Subcutaneous abdominal adipose tissue (tissue), 5 donors: ENCODE results near the gene DNAJC6.
A peak's percentile ranks its signal among the peaks of the same experiment; 100 is the strongest.

Experiments
- H3K27ac ChIP-seq: one replicate; pipeline ENCODE4 v1.7.0; 2013; ENCODE audit warnings: low read depth, mild to moderate bottlenecking, inconsistent platforms, low read length, moderate library complexity
- H3K27me3 ChIP-seq, 5 donors: one replicate each; pipeline ENCODE4 v1.7.0; 2013; ENCODE audit warnings: low read length in 5 of 5, inconsistent platforms in 1 of 5; ENCODE audit not compliant: control insufficient read depth in 5 of 5, insufficient read depth in 4 of 5
- H3K36me3 ChIP-seq, 5 donors: one replicate each; pipeline ENCODE4 v1.7.0; 2013; ENCODE audit warnings: low read length in 5 of 5; ENCODE audit not compliant: control insufficient read depth in 5 of 5, insufficient read depth in 5 of 5
- H3K4me1 ChIP-seq, 5 donors: one replicate each; pipeline ENCODE4 v1.7.0; 2013; ENCODE audit warnings: low read length in 5 of 5, mild to moderate bottlenecking in 3 of 5, moderate library complexity in 1 of 5; ENCODE audit not compliant: control insufficient read depth in 5 of 5, insufficient read depth in 5 of 5
- H3K4me3 ChIP-seq, 5 donors: one replicate each; pipeline ENCODE4 v1.7.0; 2013; ENCODE audit warnings: low read length in 5 of 5, low read depth in 1 of 5
- H3K9ac ChIP-seq, 5 donors: one replicate each; pipeline ENCODE4 v1.7.0; 2013; ENCODE audit warnings: low read length in 5 of 5, mild to moderate bottlenecking in 4 of 5, moderate library complexity in 3 of 5
- H3K9me3 ChIP-seq, 5 donors: one replicate each; pipeline ENCODE4 v1.7.0; 2013; ENCODE audit warnings: low read length in 5 of 5; ENCODE audit not compliant: control insufficient read depth in 5 of 5
- donor health status: healthy.
- donor health status: healthy.
- donor health status: healthy.
- donor health status: healthy.
- donor health status: healthy.

The DNAJC6 gene

DNA sequence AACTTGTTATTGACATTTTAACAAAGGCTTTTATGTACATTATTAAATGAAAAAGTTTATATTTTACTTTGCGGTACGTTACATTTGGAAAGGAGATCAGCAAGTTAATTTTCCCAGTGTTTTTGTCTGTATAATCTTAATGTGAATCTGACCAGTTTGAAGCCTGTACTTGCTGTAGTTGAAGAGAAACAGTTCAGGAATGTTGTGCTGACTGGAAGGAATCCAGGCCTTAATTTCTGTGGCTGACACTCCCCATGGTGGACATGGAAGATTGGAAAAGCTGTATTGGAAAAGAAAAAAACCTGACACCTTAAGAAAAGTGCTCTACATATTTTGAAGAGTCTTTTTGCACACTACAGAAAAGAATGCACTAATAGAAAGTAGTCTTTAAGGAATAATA is 126.6 kb downstream of the DNAJC6 start:
- no peak overlapping the region for H3K27ac ChIP-seq

GRCh38 chr1:65437616-65438015 is 128.3 kb downstream of the DNAJC6 start:
- Histone ChIP-seq H3K9ac (no peak overlapping the region), H3K4me3 (no peak overlapping the region), H3K27ac (no peak overlapping the region), H3K9me3 (no peaks in the 10 kb centered on the region), H3K36me3 (peaks cover 7 to 15% (median 9%) of the 10 kb centered on the region in 5 donors), H3K4me1 (peaks cover 0 to 14% (median 8%) of the 10 kb centered on the region in 5 donors), H3K27me3 (no peaks in the 10 kb centered on the region)

More for the DNA sequence above, 126.6 kb downstream of the DNAJC6 start:
- Histone ChIP-seq H3K4me3 (no peak overlapping the region), H3K9ac (peak overlapping the region in 1 of 5 donors; percentile 51), H3K9me3 (no peaks in the 10 kb centered on the region), H3K27me3 (no peaks in the 10 kb centered on the region), H3K4me1 (peaks cover 0 to 12% (median 6%) of the 10 kb centered on the region in 5 donors), H3K36me3 (peaks cover 13 to 27% (median 17%) of the 10 kb centered on the region in 5 donors)

DNA sequence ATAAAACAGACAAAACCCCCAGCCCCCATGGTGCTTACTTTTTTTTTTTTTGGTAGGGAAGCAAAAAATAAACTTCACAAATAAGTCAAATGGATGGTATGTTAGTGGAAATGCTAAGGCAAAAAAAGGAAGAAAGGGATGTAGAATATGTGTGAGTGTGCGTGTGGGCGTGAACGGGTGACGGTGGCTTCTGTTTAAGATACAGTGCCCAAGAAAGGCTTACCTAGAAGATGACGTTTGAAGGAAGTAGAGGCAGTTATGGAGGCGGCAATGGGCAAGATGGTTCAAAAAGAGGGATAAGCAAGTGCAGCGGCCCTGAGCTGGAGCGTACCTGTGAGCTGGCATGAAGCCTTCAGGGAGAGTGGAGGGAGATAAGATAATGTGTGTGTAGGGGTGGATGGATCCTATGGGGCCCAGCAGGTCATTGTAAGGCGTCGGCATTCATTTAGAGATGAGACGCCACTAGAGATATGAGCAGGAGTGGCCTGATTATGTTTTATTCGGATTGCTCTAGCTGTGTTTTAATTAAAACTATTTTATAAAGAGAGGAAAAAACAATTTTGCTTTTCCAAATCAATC is 131.1 kb downstream of the DNAJC6 start:
- Histone ChIP-seq H3K27me3 (no peaks in the 10 kb centered on the region), H3K4me3 (no peak overlapping the region), H3K27ac (no peak overlapping the region), H3K9me3 (no peaks in the 10 kb centered on the region), H3K9ac (no peak overlapping the region), H3K36me3 (no peaks in the 10 kb centered on the region), H3K4me1 (peaks cover 0 to 14% (median 8%) of the 10 kb centered on the region in 5 donors)

DNA sequence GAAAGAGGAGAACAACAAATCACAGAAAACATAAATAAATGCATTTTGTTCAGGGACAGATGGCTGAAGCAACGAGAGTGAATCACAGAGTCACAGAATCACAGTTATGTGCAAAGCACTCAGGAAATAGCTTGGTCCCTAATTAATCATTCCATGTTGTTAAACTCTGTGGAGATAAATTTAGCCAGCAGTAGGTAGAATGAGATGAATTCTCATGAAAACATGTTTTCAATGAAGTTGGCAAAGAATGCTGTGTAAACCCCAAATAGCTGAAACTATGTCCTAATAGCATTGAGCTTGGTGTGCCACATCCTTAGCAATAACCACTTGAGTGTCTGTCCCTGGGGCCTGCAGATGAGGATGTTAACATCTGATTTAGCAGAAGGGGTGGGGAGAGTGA is 131.6 kb downstream of the DNAJC6 start:
- Histone ChIP-seq H3K4me3 (no peak overlapping the region), H3K9me3 (no peaks in the 10 kb centered on the region), H3K9ac (no peak overlapping the region), H3K27me3 (no peaks in the 10 kb centered on the region), H3K27ac (no peak overlapping the region), H3K36me3 (no peaks in the 10 kb centered on the region), H3K4me1 (peaks cover 0 to 12% (median 8%) of the 10 kb centered on the region in 5 donors)

DNA sequence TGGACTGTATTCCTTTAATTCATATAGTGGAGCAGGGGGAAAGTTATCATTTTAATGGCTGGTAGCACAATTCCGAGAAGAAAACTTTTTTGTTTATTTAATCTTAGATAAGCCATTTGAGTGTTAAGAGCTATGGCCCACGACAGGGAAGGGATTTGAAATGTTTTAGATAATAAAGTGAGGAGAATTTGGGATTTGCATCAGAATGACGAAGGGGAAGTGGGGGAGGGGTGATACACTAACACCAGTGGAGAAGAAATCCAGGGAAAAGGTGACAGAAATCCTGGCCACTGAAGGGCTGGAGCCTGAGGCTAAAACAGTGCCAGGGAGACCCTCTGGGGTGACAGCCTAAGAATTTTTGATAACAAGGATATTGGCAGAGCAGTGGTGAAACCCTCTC is 132.1 kb downstream of the DNAJC6 start:
- H3K27ac ChIP-seq = no peak overlapping the region
- H3K9ac ChIP-seq = no peak overlapping the region
- H3K36me3 ChIP-seq = no peaks in the 10 kb centered on the region
- no peak overlapping the region for H3K4me3 ChIP-seq
- no peaks in the 10 kb centered on the region for H3K27me3 ChIP-seq
- peaks cover 0 to 9% (median 7%) of the 10 kb centered on the region in 5 donors for H3K4me1 ChIP-seq
- H3K9me3 ChIP-seq = no peaks in the 10 kb centered on the region

DNA sequence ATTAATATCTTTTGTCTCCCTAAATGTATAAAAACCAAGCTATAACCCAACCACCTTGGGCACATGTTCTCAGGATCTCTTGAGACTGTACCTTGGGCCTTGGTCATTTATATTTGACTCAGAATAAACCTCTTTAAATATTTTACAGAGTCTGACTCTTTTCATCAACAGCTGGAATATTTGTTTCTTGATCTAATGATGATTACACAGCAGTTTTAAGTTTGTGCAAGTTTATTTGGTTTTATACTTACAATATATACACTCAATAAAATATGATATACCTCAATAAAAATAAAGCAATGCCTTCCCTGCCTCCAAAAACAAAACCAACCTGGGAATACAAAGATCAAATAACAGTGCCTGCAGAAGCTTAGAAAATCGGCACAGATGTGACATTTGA is 133.1 kb downstream of the DNAJC6 start:
- Histone ChIP-seq H3K27ac (no peak overlapping the region), H3K36me3 (no peaks in the 10 kb centered on the region), H3K9me3 (no peaks in the 10 kb centered on the region), H3K27me3 (no peaks in the 10 kb centered on the region), H3K9ac (no peak overlapping the region), H3K4me3 (no peak overlapping the region), H3K4me1 (peaks cover 0 to 9% (median 7%) of the 10 kb centered on the region in 5 donors)

- Histone ChIP-seq H3K4me3 (no peak overlapping the region), H3K27me3 (no peaks in the 10 kb centered on the region), H3K36me3 (no peaks in the 10 kb centered on the region), H3K9ac (no peak overlapping the region), H3K27ac (no peak overlapping the region), H3K4me1 (peaks cover 0 to 9% (median 7%) of the 10 kb centered on the region in 5 donors), H3K9me3 (no peaks in the 10 kb centered on the region)
Measured at GRCh38 chr1:65443647-65444046, 134.3 kb downstream of the DNAJC6 start.

DNA sequence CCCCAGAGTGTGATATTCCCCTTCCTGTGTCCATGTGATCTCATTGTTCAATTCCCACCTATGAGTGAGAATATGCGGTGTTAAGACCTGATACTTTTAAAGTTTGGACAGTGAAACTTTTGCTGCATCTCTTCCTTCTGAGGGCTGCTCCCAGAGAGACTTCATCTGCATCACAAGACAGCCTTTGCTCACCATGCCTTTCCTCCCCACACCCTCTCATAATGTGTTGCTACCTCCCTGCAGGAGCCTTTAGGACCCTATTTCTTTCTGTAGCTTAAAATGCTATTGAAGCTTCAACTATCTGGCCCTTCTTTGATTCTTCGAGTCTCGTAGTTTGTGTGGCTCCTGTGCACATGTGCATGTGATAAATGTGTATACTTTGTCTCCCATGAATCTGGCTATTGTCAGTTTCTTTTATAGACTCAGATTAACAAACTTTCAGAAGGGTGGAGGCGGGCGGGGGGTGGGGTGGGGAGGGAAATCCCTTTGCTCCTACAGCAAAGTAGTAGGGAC is 134.8 kb downstream of the DNAJC6 start:
- Histone ChIP-seq H3K9ac (no peak overlapping the region), H3K36me3 (no peaks in the 10 kb centered on the region), H3K27ac (no peak overlapping the region), H3K9me3 (no peaks in the 10 kb centered on the region), H3K27me3 (no peaks in the 10 kb centered on the region), H3K4me1 (peaks cover 0 to 9% (median 7%) of the 10 kb centered on the region in 5 donors), H3K4me3 (no peak overlapping the region)

GRCh38 chr1:65445837-65446236 is 136.5 kb downstream of the DNAJC6 start:
- Histone ChIP-seq H3K27me3 (no peaks in the 10 kb centered on the region), H3K4me3 (no peak overlapping the region), H3K36me3 (no peaks in the 10 kb centered on the region), H3K27ac (no peak overlapping the region), H3K9ac (no peak overlapping the region), H3K4me1 (peaks cover 0 to 9% (median 7%) of the 10 kb centered on the region in 5 donors), H3K9me3 (no peaks in the 10 kb centered on the region)

- no peak overlapping the region for H3K4me3 ChIP-seq
- no peak overlapping the region for H3K27ac ChIP-seq
- H3K9ac ChIP-seq = no peak overlapping the region
- no peaks in the 10 kb centered on the region for H3K9me3 ChIP-seq
- H3K27me3 ChIP-seq = no peaks in the 10 kb centered on the region
- no peaks in the 10 kb centered on the region for H3K4me1 ChIP-seq
- H3K36me3 ChIP-seq = no peaks in the 10 kb centered on the region
Measured at GRCh38 chr1:65449214-65449823, 140.0 kb downstream of the DNAJC6 start.
